Stimulated activated CD8-positive, alpha-beta memory T cell treated with anti-CD3 and anti-CD28 coated beads, Interleukin-4, amount 100 ng/mL, for 1 hour (primary cell): ENCODE data around the gene IZUMO1.
"Not testable (repeated sequence)": the region's sequence is repeated elsewhere in the genome, so short reads cannot be mapped to it uniquely, and the experiment has no call there.

Experiments used
- DNase-seq, 2 donors: peaks; one replicate each; pipeline ENCODE4 v3.0.0-alpha.2; 2020; ENCODE audit warnings: low read depth in 2 of 2, low spot score in 1 of 2

The IZUMO1 gene

DNA sequence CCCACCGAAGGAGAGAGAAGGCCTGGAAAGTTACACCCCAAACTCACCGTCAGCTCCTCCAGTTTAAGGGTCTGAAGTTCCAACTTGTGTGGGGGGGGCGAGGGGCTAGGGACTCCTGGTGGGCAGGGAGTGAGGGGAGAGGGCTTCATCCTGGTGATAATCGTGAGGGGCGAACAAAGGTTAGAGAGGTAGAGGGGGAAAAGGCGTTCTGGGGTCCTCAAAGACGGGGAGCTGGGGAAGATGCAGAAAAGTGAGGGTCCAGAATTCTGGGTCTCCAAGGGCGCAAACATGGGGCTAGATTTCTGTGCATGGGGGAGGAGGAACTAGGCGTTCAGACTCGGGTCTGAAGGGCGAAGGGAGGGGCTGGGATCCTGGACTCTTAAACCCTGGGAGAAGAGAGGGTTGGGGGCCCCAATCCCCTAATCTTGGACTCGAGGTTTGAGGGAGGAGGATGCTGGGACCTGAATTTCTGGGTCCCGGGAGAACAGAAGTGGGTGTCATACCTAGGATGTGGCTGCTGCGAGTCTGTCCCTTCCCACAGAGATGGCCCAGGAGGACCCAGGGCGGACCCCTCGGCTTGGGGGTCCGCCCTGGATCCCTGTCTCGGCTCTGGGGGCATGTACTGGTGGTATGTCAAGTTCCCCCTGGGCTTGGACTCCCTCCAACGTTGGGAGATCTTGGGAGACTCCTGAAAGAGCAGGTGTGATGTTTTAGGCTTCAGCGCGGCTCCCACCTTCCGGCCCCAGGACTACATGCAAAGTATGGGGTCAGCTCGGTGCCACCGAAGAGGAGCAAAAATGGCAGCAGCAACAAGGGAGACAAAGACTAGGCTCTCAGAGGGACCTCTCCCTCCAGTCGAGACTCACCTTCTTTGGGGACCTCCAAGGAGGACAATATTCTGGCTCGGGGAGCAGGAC, 31.7 kb downstream of the IZUMO1 start:
- DNase-seq, result no peak

DNA sequence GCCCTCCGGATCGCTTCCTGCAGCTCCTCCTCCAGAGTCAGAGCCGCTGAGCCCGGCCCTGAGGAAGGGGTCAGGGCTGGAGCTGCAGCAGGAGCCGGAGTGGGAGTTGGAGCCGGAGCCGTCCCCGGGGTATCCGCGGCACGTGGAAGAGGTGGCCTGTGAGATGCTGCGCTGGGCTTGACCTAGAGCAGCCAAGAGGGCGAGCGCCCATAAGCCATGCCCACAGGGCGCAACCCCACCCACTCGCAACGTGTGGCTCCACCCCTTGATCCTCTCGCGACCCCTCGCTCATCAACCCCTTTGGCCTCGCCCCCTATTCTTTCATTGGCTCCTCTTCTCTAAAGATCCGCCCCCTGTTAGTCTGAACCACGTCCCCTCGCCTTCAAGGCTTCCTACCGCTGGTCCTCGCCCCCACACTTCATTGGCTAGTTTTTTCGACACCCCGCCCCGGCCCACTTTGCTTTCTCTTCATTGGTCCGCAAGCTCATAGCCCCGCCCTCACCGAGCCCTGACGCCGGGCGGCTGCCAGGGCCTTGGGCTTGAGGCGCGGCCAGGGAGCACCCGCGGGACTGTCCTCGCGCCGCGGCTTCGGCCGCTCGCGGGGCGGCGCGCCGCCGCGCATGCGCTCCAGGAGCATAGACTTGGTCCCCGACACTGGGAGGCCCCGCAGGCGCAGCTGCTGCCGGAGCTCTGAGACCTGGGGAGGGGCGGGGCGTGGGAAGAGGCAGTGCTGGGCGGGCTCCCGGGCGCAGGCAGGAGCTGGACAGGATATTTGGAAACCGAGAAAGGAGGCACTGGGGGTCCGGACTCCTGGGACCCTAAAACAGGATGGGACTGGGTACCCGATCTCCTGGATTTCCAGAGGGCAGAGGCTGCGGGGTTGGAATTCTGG, 32.6 kb downstream of the IZUMO1 start:
- DNase-seq, result peak; percentile 92 to 93

DNA sequence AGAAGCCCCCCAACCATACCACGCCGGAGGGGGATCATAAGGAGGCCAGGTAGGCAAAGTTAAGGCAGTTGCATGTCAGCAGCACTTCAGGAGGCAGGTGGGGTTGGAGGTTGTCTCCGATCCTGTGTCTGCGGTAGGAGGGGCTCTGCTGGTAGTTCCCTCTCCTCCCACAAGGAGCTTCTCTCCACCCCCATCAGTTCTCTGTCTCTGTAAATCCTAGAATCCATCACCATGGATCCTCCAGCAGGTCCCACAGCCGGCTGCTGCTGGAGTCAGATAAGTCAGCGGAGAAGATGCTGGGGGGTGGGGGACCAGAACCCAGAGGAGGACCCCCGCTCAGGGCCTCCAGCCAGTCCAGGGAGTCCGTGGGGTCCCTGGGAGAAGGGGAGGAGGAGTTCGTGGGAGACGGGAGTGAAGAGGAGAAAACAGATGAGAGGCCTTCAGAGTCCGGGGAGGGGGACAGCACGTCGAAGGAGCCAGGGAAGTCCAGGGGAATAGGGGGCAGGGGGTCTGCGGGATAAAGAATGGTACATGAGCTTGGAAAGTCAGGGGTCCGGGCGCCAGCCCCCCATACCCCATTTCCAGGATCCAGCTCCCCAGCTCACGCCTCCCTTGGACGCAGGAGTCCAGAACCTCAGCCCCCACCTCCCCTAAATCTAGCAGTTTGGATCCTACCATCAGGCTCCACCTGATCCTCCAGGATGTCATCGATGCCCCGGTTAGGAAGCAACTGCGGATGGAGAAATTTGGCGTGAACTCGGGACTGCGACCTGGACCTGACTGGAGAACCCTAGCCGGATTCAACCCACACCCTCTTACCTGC, 33.5 kb downstream of the IZUMO1 start:
- no peak for DNase-seq

DNA sequence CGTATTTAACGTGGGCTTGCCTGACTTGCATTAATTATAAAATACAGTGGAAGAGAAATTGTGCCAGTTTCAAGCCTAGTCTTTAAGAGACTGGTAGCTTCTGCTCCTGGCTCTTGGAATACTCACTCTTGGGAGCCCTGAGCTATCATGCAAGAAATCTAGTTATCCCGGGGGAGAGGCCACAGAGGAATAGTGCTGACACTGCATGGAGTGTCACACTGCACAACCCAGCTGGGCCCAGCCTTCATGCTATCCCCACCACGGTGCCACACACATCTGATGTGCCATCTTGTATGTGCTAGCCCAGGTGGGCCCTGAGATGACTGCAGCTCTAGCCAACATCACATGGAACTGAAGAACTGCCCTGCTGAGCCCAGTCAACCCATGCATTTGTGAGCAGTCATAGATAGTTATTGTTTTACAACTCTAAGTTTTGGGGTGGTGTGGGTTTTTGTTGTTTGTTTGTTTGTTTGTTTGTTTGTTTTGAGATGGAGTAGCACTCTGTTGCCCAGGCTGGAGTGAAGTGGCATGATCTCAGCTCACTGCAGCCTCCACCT, 35.5 kb downstream of the IZUMO1 start:
- DNase-seq, result no peak

DNA sequence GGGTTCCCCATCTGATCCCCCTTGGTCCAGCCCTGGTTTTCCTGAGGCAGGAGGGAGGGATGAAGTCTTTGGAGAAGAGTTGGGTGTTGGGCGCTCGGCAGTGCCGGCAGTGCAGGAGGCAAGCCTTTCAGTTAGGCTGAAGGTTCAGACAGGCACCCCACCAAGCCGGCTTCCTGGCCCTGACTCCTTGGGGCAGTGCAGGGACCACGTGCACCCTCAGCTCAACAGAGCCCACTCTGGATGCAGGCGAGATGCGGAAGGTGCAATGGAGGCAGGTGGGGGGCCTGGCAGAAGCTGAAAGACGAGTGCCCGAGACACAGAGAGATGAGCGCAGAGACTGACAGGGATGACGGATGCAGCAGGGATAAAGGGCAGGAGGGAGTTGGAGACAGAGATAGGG, 38.2 kb downstream of the IZUMO1 start:
- no peak for DNase-seq

DNA sequence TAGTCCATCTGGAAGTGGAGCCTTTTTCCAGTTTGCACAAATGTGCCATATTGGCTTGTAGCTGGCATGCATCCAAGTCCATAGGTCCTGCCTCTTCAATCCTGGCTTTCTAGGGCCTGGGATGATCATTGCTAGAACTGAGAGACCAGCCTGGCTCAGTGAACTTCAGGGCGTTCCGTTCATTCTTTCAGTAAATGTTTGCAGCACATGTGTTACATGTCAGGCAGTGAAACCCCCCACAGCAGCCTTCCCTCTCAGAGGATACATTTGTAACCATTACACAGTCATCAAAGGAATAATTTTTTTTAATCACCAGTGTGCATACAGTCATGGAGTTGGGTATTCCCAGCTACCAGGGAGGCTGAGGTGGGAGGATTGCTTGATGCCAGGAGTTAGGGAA, 41.3 kb downstream of the IZUMO1 start:
- DNase-seq, result no peak

DNA sequence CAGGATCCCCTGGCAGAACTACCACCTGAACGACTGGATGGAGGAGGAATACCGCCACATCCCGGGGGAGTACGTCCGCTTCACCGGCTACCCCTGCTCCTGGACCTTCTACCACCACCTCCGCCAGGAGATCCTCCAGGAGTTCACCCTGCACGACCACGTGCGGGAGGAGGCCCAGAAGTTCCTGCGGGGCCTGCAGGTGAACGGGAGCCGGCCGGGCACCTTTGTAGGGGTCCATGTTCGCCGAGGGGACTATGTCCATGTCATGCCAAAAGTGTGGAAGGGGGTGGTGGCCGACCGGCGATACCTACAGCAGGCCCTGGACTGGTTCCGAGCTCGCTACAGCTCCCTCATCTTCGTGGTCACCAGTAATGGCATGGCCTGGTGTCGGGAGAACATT, 43.4 kb downstream of the IZUMO1 start:
- no peak for DNase-seq

DNA sequence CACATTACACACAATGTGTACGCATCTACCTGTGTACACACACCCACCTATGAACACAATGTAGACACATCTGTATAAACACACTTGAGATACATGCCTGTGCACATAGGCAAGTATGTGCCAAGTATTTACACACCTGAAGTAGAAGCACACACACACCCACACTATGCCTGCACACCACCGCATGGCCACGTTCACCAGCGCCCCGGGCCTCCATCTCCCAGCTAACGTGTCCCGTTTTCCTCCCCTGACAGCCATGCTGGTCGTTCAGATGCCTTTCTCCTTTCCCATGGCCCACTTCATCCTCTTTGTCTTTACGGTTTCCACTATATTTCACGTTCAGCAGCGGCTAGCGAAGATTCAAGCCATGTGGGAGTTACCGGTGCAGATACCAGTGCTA, 44.0 kb downstream of the IZUMO1 start:
- DNase-seq, result no peak

DNA sequence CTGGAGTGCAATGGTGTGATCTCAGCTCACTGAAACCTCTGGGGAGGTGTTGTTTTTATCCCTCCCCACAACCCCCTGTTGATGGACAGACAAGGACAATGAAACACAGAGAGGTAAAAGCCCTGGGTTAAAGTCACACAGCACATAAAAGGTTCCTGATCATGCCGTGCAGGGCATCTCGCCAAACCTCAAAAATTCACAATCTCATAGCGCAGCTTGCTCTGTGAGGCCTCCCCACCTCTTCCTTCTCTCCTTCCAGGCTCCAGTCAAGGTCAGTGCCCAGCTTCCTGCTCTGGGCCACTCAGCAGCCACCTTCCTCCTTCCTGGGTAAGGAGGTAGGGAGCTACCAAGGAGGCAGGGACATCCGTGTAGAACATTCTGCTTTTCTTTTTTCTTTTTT, 48.7 kb downstream of the IZUMO1 start:
- DNase-seq, result no peak

DNA sequence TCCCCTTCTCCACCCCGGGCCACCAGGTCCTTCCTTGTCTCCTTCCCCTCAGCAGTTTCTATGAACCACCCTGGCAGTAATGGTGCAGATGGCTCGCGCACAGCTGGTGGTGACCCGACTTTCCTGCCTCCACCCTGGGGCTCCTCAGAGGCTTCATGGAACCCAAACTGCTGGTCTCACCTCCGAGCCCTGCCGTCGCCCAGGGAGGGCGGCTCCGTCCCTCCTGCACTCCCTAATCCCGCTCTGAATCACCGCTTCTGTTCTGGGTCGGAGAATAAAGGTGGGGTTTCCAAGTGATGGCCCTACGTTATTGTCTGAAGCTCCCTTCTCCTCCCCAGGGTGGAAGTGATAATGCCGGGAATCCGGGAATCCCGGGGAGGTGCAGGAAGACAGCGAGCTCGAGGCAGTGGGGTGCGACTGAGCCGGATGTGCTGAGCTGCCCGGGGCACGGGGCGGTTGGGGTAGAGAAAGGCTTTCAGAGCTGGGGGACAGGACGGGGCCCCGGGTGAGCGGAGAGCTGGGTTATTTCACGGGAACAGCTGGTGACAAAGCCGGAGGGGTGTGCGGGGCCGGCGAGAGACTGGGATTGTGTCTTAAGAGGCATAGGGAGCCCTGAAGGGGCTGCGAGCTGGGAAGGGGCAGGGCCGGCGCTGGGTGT, 50.2 kb downstream of the IZUMO1 start:
- DNase-seq, result no peak

DNA sequence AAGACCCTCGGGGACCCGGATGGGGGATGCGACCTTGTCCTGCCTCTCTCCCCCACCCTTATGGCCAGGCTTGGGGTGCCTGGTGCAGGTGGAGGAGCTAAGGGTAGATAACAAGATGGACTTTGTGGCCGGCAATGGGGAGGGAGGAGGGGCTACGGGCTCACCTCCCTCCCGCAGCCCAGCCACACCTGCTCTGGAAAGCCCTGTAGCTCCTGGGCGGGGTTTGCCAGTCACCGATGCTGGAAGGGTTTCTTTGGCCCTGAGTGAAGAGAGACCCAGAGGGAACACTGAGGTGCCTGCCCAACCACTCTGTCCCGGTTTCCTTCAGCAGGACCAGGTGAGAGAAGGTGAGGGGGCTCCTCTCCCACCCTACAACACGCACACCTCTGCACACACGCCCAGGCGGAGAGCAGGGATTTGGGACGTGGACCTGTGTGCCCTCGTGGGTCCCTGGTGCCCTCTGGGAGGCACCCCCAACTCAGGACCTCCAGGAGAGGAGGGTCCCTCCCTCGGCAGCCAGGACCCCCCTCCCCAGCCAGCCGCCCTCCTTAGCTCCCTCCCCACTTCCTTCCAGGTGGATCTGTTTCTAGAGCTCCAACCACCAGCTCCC, 50.9 kb downstream of the IZUMO1 start, which contains the start of gene FUT2:
FUT2 (plus strand) TSS at position 229 of the 610 bp plus-strand sequence. CDS start 6,986 bp downstream, outside the sequence.
- DNase-seq, result no peak

DNA sequence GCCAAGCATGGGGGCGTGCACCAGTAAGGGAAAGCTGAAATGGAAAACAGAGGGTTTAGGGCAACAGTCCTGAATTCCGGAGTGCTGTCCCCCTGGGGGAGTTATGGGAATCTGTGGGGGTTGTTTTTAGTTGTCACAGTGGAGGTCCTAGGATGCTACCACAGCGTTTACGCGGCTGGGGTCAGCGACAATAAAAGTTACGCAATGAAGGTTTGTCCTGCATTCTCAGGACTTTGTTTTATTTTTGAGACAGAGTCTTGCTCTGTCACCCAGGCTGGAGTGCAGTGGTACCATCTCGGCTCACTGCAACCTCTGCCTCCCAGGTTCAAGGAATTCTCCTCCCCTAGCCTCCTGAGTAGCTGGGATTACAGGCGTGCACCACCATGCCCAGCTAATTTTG, 53.1 kb downstream of the IZUMO1 start:
- DNase-seq, result not testable (repeated sequence)
